T-helper 2 cell (primary cell): ENCODE results near the gene RPL12.
A peak's percentile ranks its signal among the peaks of the same experiment; 100 is the strongest.

Source experiments
- DNase-seq, 5 experiments: peaks; one replicate each; pipeline versions ENCODE4 v3.0.0 to v3.0.0-alpha.2; 2012 to 2022

Gene RPL12

GRCh38 chr9:127438394-127438793, 12.8 kb downstream of the RPL12 start:
- no peak for DNase-seq

- peak in 2 of 5 experiments; percentile 59 to 84 for DNase-seq
These were observed 13.5 kb downstream of the RPL12 start for GRCh38 chr9:127437497-127438264.

GRCh38 chr9:127430415-127430814, 20.8 kb downstream of the RPL12 start:
- no peak for DNase-seq

- DNase-seq = no peak
These were observed 22.9 kb downstream of the RPL12 start for GRCh38 chr9:127428348-127428747.

GRCh38 chr9:127426756-127427155, 24.4 kb downstream of the RPL12 start:
- peak in 1 of 5 experiments; percentile 74 for DNase-seq

- DNase-seq = peak in 3 of 5 experiments; percentile 12 to 59 (median 18)
These were observed 26.6 kb downstream of the RPL12 start for GRCh38 chr9:127424676-127424999.

GRCh38 chr9:127423934-127424675, 27.1 kb downstream of the RPL12 start, which contains the start of gene ZNF79:
ZNF79 (plus strand) TSS chr9:127424382; CDS start chr9:127424788, 406 bp downstream.
- DNase-seq = peak; percentile 84 to 95 (median 86)

GRCh38 chr9:127423476-127423933, 27.7 kb downstream of the RPL12 start:
- DNase-seq = peak in 1 of 5 experiments; percentile 8

GRCh38 chr9:127422787-127423186, 28.4 kb downstream of the RPL12 start:
- DNase-seq = no peak

GRCh38 chr9:127422133-127422782, 28.9 kb downstream of the RPL12 start:
- no peak for DNase-seq

- no peak for DNase-seq
These were observed 30.1 kb downstream of the RPL12 start for GRCh38 chr9:127421057-127421456.

GRCh38 chr9:127419348-127419747, 31.9 kb downstream of the RPL12 start:
- DNase-seq = no peak

- peak in 2 of 5 experiments; percentile 19 to 50 for DNase-seq
These were observed 33.2 kb downstream of the RPL12 start for GRCh38 chr9:127418037-127418471.

GRCh38 chr9:127417131-127418036, 33.8 kb downstream of the RPL12 start:
- DNase-seq = no peak

GRCh38 chr9:127415657-127416056, 35.5 kb downstream of the RPL12 start:
- no peak for DNase-seq

GRCh38 chr9:127415141-127415540, 36.1 kb downstream of the RPL12 start:
- no peak for DNase-seq

- no peak for DNase-seq
These were observed 40.1 kb downstream of the RPL12 start for GRCh38 chr9:127411122-127411521.

GRCh38 chr9:127407492-127407843, 43.7 kb downstream of the RPL12 start:
- DNase-seq = no peak

- no peak for DNase-seq
These were observed 44.3 kb downstream of the RPL12 start for GRCh38 chr9:127406799-127407491.

GRCh38 chr9:127405344-127406125, 45.7 kb downstream of the RPL12 start:
- no peak for DNase-seq

- no peak for DNase-seq
These were observed 46.6 kb downstream of the RPL12 start for GRCh38 chr9:127404631-127405030.
